ENCODE measurements around the gene LPP. TPM values are rescaled to one million over a fixed set of nuclear protein-coding genes. Genes with fewer than 3 reads are reported as not detected.

The LPP gene
- total RNA-seq, 1 donor from 2014 or later, result 97.4 TPM

DNA sequence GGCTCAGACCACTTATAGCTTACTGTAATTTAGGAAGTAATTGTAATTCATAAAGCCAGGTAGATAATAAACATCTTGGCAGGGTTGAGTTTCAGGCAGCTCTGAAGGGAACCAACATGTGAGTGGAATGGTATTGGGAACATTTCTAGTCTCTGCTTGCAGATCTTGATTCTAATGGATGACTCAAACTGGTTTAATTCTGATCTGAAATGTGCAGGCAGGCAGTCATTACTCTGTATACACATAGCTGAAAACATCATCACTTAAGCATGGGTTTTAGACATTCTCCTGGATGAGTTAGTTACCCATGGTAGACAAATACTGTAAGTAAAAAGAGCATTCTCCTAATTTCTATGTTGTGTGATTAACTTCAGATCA lies 700.8 kb downstream of the LPP start:
- Histone ChIP-seq H3K4me1 (peaks cover 24% of the 10 kb centered on the region), H3K36me3 (no peaks in the 10 kb centered on the region), H3K4me3 (no peak overlapping the region), H3K9me3 (replicated peaks) (no peaks in the 10 kb centered on the region), H3K27ac (replicated peaks) (peak overlapping the region; percentile 67), H3K27me3 (ENCODE audit: low read depth) (no peaks in the 10 kb centered on the region)
- no peak for TF ChIP-seq CTCF (IDR thresholded peaks at IDR 0.05; ENCODE audit: borderline replicate concordance)
- intact Hi-C loops (cut with micrococcal nuclease), result no loop called here
- DNase-seq, result no peak

DNA sequence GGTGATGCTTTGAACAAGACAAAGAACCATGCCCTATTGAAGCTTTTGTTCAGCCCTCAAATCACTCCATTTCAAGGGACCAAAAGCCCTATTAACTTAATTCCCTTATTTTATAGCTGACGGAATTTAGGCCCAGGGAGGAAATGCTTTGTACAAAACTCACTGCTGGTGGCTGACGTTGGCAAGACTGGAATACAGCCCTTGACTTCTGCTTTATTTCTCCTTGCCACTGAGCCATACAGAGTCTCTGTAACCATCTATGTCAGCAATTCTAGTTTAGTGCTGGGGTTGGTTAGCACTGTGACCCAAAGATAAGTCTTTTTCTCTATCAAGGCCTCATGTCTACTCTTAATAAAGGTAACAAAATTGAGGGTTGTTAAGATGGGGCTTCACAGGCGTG lies 701.7 kb downstream of the LPP start:
- H3K4me3 ChIP-seq, result no peak overlapping the region
- intact Hi-C loops (cut with micrococcal nuclease), result no loop called here

GRCh38 chr3:188860147-188860546 lies 706.2 kb downstream of the LPP start:
- H3K36me3 ChIP-seq, result no peaks in the 10 kb centered on the region
- no peak overlapping the region for H3K27ac ChIP-seq (replicated peaks)
- no peaks in the 10 kb centered on the region for H3K9me3 ChIP-seq (replicated peaks)
- no peak for TF ChIP-seq CTCF (IDR thresholded peaks at IDR 0.05; ENCODE audit: borderline replicate concordance)
- DNase-seq, result no peak
- no peak overlapping the region for H3K4me3 ChIP-seq
- intact Hi-C loops (cut with micrococcal nuclease), result no loop called here
- no peaks in the 10 kb centered on the region for H3K27me3 ChIP-seq (ENCODE audit: low read depth)
- H3K4me1 ChIP-seq, result peaks cover 19% of the 10 kb centered on the region

More for the DNA sequence above, 701.7 kb downstream of the LPP start:
- Histone ChIP-seq H3K27ac (replicated peaks) (peak overlapping the region; percentile 67), H3K9me3 (replicated peaks) (no peaks in the 10 kb centered on the region), H3K27me3 (ENCODE audit: low read depth) (no peaks in the 10 kb centered on the region), H3K4me1 (peaks cover 24% of the 10 kb centered on the region), H3K36me3 (no peaks in the 10 kb centered on the region)
- no peak for DNase-seq
- no peak for TF ChIP-seq CTCF (IDR thresholded peaks at IDR 0.05; ENCODE audit: borderline replicate concordance)

GRCh38 chr3:188861842-188862744 lies 708.1 kb downstream of the LPP start:
- H3K27me3 ChIP-seq (ENCODE audit: low read depth), result no peaks in the 10 kb centered on the region
- no peak overlapping the region for H3K27ac ChIP-seq (replicated peaks)
- H3K36me3 ChIP-seq, result peaks cover 12% of the 10 kb centered on the region
- no peak overlapping the region for H3K4me3 ChIP-seq
- TF ChIP-seq CTCF (IDR thresholded peaks at IDR 0.05; ENCODE audit: borderline replicate concordance), result no peak
- H3K4me1 ChIP-seq, result peaks cover 16% of the 10 kb centered on the region
- DNase-seq, result no peak
- intact Hi-C loops (cut with micrococcal nuclease), result no loop called here
- H3K9me3 ChIP-seq (replicated peaks), result no peaks in the 10 kb centered on the region

GRCh38 chr3:188863999-188864406 lies 710.0 kb downstream of the LPP start:
- H3K4me1 ChIP-seq, result peaks cover 27% of the 10 kb centered on the region
- intact Hi-C loops (cut with micrococcal nuclease), result no loop called here

More at GRCh38 chr3:188863999-188864406, 710.0 kb downstream of the LPP start:
- TF ChIP-seq CTCF (IDR thresholded peaks at IDR 0.05; ENCODE audit: borderline replicate concordance), result no peak
- Histone ChIP-seq H3K36me3 (peaks cover 16% of the 10 kb centered on the region), H3K4me3 (no peak overlapping the region), H3K27ac (replicated peaks) (no peak overlapping the region), H3K9me3 (replicated peaks) (no peaks in the 10 kb centered on the region), H3K27me3 (ENCODE audit: low read depth) (no peaks in the 10 kb centered on the region)
- no peak for DNase-seq
